Eye (tissue), 1 donor: ENCODE results near the gene EPRS1.
A peak's percentile ranks its signal among the peaks of the same experiment; 100 is the strongest.
"Not testable (repeated sequence)": the region's sequence is repeated elsewhere in the genome, so short reads cannot be mapped to it uniquely, and the experiment has no call there.

Source experiments
- DNase-seq: peaks from one replicate; pipeline ENCODE4 v3.0.0-alpha.2; 2015

EPRS1 gene

GRCh38 chr1:220037810-220038209 lies 8.5 kb downstream of the EPRS1 start:
- not testable (repeated sequence) for DNase-seq

GRCh38 chr1:220032911-220033310 lies 13.4 kb downstream of the EPRS1 start:
- DNase-seq, result no peak

GRCh38 chr1:220031287-220031686 lies 15.0 kb downstream of the EPRS1 start:
- no peak for DNase-seq

- DNase-seq, result peak; percentile 32
Measured at GRCh38 chr1:220028346-220028895, 17.9 kb downstream of the EPRS1 start.

GRCh38 chr1:220019071-220019470 lies 27.2 kb downstream of the EPRS1 start:
- no peak for DNase-seq

GRCh38 chr1:220013497-220013896 lies 32.8 kb downstream of the EPRS1 start:
- DNase-seq, result no peak

- DNase-seq, result peak; percentile 11
Measured at GRCh38 chr1:220012259-220012658, 34.0 kb downstream of the EPRS1 start.

- no peak for DNase-seq
Measured at GRCh38 chr1:220011620-220012019, 34.7 kb downstream of the EPRS1 start.

GRCh38 chr1:220007438-220007837 lies 38.9 kb downstream of the EPRS1 start:
- DNase-seq, result no peak

GRCh38 chr1:220005489-220005888 lies 40.8 kb downstream of the EPRS1 start:
- no peak for DNase-seq

GRCh38 chr1:220003610-220004299 lies 42.5 kb downstream of the EPRS1 start:
- DNase-seq, result no peak

GRCh38 chr1:220003015-220003414 lies 43.3 kb downstream of the EPRS1 start:
- no peak for DNase-seq

- no peak for DNase-seq
Measured at GRCh38 chr1:220001095-220001501, 45.2 kb downstream of the EPRS1 start.

- no peak for DNase-seq
Measured at GRCh38 chr1:219999821-220000220, 46.5 kb downstream of the EPRS1 start.
